A549 (cell line): ENCODE measurements around the gene EGLN2.
"Not testable (repeated sequence)": the region's sequence is repeated elsewhere in the genome, so short reads cannot be mapped to it uniquely, and the experiment has no call there.

Source experiments
- CEBPB ChIP-seq, 2 experiments: fragments of >200 bp in 1 of 2; sonication (Bioruptor Twin) in 1 of 2; formaldehyde crosslinking in 1 of 2; IDR thresholded peaks; 2 replicates each; pipeline ENCODE4 v1.6.1; 2012 to 2016
- EHF ChIP-seq: fragments of 250-450 bp; sonication (Bioruptor Pico); IDR thresholded peaks from 2 replicates; pipeline ENCODE4 v1.5.0; 2020; ENCODE audit warnings: mild to moderate bottlenecking
- POLR2A ChIP-seq: IDR thresholded peaks from 2 replicates; pipeline ENCODE4 v1.6.1; 2012; ENCODE audit warnings: mild to moderate bottlenecking, low read length
- RAD21 ChIP-seq, 2 experiments: fragments of >200 bp in 1 of 2; sonication (Bioruptor Twin) in 1 of 2; formaldehyde crosslinking in 1 of 2; IDR thresholded peaks in 1 of 2; conservative IDR thresholded peaks in 1 of 2; 2 replicates in 1 of 2; 3 replicates in 1 of 2; pipeline ENCODE4 v1.6.1; 2012 to 2018; ENCODE audit warnings: inconsistent platforms in 1 of 2
- RFX5 ChIP-seq: fragments of 450-650 bp; IDR thresholded peaks from 2 replicates; pipeline ENCODE4 v1.7.1; 2014; ENCODE audit warnings: antibody characterized with exemption, mild to moderate bottlenecking, moderate library complexity
- SMC3 ChIP-seq: fragments of >200 bp; sonication (Bioruptor Twin); formaldehyde crosslinking; IDR thresholded peaks from 3 replicates; pipeline ENCODE4 v1.6.1; 2018; ENCODE audit warnings: inconsistent platforms
- TF ChIP-seq, protein P1 (sequence below): fragments of >200 bp; sonication (Bioruptor Twin); formaldehyde crosslinking; IDR thresholded peaks from 3 replicates; pipeline ENCODE4 v1.5.1; 2016

GRCh38 chr19:40846722-40847121 lies 47.7 kb downstream of the EGLN2 start:
- not testable (repeated sequence) for TF ChIP-seq RFX5; RAD21 (conservative IDR thresholded peaks at IDR 0.05 in 1 of 2, IDR thresholded peaks at IDR 0.05 in 1 of 2); EHF (CRISPR knock-in tag); CEBPB (IDR thresholded peaks at IDR 0.05); SMC3; POLR2A
- TF ChIP-seq, protein P1, sequence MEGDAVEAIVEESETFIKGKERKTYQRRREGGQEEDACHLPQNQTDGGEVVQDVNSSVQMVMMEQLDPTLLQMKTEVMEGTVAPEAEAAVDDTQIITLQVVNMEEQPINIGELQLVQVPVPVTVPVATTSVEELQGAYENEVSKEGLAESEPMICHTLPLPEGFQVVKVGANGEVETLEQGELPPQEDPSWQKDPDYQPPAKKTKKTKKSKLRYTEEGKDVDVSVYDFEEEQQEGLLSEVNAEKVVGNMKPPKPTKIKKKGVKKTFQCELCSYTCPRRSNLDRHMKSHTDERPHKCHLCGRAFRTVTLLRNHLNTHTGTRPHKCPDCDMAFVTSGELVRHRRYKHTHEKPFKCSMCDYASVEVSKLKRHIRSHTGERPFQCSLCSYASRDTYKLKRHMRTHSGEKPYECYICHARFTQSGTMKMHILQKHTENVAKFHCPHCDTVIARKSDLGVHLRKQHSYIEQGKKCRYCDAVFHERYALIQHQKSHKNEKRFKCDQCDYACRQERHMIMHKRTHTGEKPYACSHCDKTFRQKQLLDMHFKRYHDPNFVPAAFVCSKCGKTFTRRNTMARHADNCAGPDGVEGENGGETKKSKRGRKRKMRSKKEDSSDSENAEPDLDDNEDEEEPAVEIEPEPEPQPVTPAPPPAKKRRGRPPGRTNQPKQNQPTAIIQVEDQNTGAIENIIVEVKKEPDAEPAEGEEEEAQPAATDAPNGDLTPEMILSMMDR, result not testable (repeated sequence)
